Epidermal melanocyte (primary cell): ENCODE results near the gene SMIM10L1.

Experiments
- DNase-seq: peaks from one replicate; pipeline ENCODE4 v3.0.0; 2011; ENCODE audit warnings: low spot score; ENCODE audit not compliant: insufficient read length

SMIM10L1 gene

DNA sequence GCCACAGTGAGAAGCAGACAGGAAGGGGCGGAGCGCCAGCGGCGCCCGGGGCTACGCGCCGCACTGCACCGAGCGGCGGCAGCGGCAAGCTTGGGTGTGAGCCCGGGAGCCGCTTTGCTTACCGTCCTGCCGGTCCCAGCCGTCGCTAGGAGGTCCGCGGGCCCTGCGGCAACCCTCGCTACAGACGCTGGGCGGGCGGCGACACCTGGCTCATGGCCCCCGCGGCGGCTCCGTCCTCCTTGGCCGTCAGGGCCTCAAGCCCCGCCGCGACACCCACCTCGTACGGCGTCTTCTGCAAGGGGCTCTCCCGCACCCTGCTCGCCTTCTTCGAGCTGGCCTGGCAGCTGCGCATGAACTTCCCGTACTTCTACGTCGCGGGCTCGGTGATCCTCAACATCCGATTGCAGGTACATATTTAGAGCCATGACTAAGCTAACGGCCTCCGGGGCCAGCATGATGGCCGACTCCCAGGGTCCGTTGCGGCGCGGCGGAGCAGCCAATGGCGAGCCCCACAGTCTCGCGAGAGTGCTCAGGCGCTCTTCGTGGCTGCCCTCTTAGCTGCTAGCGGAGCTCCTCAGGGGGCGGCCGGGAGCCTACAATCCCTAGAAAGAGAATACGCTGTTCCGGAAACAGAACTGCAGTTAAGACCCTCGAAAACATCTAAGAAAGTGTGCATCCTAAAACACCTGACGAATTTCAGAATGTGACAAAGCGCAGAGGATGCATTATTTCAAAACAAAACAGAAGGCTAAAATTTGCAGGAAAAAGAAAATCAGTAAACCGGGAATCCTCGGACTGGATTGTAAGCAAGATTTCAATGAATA, at the start of gene SMIM10L1:
SMIM10L1 (plus strand) TSS at position 50 of the 824 bp plus-strand sequence; CDS start at position 213, 163 bp downstream.
- peak; percentile 78 for DNase-seq

DNA sequence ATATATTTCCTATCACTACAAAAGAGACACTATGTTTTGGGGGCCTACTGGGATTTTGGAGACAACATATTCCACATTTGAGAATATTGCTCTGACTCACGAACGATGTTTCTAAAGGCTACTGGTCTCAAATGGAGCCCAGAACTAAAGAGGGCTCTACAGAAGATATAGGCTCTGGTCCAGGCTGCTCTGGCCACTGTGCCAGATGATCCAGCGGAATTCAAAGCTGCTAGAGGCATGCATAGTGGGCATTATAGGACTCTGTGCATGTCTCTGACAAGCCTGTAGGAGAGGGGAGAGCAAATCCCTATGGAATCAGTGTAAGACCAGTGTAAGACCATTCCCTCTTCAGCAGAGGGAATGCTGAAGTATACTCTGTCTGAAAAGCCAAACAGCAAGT, 40.6 kb upstream of the SMIM10L1 start:
- DNase-seq, result no peak

DNA sequence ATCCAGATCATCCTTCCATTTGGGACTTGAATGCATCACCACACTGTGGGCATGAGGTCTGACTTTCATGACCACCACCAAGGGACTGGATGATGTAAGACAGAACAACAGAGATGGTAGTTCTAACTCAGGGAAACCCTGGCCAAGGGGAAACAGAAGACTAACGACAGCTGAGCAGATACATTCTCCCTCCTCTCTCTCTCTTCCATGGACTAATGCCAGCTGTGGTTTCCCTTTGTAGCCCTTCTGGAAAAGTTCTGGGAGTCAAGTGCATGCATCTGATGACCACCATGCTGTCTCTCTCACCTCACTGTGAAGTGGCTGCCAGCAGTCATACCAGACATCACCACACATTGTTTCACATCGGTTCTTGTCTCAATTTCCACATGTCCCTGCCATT, 40.0 kb upstream of the SMIM10L1 start:
- DNase-seq, result no peak

DNA sequence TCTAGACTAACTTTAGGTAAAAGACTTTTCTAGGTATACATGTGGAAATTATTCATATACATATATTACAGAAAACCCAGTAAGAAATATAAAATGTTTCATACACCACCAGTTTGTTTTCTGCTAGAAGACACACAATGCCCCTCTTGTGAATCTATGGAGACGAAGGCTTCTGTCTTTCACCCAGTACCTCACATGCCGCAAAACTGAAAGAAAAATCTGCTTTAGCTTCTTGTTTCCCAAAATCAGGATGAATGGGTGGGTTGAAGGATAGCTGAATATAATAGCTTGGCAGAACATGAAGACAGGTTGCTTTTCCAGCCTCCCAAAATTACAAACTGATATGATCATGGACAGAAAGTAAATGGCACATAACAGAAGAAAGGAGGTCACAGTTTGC, 37.8 kb upstream of the SMIM10L1 start:
- no peak for DNase-seq

DNA sequence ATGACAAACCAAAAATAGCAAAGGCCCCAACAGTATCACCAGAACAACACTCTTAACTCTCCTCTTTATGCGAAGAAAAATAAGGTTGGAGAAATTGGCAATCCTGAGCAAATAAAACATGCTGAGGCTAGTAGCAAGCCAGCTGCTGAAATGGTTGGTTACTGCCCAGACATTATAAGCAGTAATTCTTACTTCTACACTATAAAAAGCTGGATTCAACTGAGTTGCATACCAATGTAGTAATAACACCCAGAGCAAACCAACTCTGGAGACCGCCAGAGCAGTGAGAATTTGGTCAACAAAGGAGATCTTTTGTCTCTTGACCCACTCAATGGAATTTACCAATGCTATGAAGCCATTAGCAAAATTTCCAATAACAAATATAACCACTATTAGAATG, 37.2 kb upstream of the SMIM10L1 start:
- DNase-seq, result no peak

DNA sequence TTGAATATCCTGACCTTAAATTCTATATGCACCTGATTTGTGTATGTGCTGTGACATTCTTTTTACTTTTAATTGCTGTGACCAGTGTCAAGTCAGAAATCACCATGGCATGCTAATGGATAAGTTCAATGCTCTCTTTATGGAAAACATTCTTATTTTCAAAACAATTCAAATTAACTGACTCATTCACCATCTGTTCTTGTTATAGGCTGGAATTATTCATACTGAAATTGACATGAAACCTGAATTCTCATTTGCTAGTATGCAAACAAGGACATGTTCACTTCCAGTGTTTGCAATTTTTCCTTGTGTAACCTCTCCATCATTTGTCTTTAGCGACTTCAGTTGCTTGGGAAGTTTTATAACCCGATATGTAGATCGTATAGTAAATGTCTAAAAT, 36.7 kb upstream of the SMIM10L1 start, which contains the start of gene TAS2R30:
TAS2R30 (minus strand) TSS at position 340 of the 400 bp plus-strand sequence. CDS start 400 bp downstream, outside the sequence.
- no peak for DNase-seq

DNA sequence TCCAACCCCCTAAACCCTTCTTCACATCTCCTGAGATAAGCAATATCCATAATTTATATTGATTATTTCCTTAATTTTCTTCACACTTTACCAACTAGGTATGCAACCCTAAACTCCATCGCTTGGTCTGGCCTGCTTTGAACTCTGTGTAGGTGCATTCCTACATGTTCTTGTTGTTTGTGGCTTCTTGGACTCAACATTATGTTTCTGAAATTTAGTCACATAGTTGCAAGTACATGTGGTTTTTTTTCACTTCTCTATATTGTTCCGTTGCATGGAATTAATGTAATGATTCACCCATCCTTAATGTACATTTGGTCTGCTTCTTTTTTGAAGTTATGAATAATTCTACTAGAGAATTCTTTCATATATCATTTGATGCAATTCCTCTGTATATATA, 34.9 kb upstream of the SMIM10L1 start:
- no peak for DNase-seq

DNA sequence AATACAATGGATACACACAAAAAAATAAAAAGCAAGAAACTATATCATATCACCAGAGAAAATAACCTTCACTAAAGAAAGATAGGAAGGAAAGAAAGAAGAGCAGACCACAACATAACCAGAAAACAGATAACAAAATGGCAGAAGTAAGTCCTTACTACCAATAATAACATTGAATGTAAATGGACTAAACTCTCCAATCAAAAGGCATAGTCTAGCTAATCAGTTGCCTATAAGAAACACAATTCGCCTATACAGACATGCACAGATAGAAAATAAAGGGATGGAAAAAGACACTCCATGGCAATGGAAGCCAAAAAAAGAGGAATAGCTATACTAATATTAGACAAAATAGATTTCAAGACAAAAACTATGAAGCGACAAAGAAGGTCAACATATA, 27.6 kb upstream of the SMIM10L1 start:
- DNase-seq, result no peak

DNA sequence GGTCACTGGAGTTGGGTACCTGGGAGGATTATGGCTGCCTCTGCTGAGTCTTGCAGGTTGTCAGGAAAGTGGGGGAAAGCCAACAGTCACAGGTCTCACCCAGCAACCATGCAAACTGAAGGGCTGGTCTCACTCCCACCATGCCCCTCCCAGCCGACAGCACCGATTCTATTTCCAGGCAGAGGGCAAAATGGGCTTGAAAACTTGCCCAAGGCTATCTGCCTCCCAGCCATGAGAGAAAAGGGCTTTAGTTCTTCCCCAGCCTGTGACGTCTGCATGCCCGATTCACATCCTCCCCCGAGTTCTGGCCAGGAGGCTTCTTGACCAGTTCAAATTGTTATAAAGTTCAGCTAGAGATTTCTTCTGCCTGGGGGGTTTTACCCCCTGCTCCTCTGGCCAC, 26.7 kb upstream of the SMIM10L1 start:
- DNase-seq, result no peak

DNA sequence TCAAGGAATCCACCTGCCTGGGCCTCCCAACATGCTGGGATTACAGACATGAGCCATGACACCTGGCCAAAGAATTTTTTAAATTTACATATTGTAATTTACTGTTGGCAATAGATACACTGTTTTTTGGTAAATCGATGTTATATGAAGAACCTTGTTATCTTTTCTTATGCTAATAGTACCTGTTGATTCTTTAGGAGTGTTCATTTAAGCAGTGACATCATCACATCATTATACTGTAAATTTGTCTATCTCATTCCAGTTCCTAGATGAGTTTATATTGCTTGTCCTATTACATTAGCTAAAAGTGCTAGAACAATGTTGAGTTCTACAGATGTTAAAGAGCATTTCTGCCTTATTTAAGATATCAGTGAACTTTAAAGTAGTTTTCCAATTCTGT, 23.6 kb upstream of the SMIM10L1 start:
- DNase-seq, result no peak

DNA sequence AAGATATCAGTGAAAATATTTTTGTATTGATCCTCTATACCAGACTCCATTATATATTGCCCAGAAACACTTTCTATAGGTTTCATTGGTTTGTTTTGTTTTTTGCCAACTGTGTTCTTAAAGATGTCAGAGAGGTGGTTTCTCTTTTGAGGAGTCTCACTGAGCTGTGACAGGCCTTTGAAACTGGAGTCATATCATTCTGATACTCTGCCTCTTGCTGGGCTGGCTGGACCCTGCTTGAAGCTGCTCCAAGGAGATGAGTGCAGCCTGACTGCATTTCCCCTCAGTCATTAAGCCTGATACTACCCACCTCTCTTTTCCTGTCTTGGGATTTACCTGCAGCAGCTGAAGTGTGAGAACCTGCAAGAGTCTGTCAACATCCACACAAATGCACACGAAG, 20.2 kb upstream of the SMIM10L1 start:
- no peak for DNase-seq

DNA sequence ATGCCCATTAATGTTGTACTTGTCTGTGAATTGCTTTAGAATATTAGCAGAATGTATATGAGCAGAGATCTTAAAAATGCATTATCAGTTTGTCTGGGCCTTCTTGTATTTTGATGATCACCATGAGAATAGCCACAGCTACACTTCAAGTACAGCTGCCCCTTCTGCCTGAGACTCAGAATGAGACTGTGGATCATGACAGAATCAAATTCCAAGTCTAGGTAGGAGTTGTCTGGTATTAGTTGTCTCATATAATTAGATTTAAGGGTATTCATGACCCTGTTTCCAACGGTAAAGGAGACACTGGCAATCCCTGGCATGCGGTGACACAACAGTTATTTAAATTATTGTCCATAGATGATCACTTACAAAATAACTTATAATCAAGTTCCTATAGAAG, 18.3 kb upstream of the SMIM10L1 start:
- no peak for DNase-seq

DNA sequence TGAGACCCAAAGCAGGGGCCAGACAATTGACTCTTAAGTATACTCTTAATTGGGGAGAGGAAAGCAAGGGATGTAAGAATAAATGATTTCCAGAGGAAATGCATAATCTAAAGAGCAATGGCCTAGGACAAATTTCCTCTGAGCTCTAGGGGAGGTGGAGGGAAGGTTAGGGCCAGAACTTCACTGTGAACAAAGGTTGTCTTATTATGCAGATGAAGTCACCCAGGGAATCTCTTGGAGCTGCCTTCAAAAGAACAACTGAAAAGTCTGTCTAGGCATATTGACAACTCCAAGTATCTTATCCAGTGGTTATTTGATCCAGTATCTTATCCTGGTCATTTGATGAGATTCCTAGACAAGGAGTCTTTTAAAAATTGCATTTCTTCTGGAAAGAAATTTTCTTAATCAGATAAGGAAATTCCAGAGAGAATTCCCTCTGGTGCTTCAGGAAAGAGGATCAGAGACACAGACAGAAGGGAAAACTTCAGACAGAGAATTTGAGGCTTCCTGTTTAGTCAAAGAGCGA, 16.5 kb upstream of the SMIM10L1 start:
- DNase-seq, result no peak

DNA sequence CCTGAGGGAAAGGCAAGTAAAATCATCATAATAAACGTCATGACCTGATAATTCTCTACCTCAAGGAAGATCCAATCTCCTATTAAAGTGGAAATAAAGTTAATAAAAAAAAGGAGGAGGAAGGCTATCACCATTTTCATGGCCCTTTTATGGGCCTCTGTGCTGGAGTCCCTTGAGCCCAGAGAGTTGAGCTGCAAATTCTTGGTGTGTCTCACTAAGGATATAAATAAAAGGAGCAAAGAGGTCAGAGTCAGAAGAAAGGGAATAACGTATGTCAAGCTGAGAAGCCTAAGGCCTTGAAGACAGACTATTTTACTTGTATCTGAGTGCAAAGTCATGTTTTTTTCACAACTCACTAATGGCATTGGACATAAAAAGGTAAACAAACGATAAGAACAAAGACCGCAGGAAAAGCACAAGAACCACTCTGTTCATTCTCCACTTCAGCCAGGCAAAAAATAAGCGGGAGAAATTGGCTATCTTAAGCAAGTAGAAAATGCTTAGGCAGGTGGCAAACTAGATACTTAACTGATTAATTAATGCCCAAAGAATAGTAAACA, 12.0 kb upstream of the SMIM10L1 start:
- no peak for DNase-seq

DNA sequence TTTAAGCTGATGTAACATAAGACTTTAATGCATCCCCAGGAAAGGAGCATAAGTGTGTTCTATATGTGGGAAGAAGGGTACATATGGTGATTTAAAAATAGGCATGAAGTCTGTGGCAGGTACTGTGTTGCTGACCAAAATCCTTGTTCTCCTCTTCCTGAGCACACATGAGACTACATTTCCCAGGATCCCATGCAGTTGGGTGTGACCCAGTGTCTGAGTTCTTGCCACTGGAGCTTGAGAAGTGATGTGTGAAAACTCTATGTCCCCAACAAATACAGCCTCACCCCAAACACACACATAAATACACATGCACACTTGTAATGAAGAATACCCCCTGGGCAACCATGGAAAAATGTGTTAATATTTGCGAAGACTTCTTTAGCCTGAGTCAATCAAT, 8.5 kb upstream of the SMIM10L1 start:
- DNase-seq, result no peak

DNA sequence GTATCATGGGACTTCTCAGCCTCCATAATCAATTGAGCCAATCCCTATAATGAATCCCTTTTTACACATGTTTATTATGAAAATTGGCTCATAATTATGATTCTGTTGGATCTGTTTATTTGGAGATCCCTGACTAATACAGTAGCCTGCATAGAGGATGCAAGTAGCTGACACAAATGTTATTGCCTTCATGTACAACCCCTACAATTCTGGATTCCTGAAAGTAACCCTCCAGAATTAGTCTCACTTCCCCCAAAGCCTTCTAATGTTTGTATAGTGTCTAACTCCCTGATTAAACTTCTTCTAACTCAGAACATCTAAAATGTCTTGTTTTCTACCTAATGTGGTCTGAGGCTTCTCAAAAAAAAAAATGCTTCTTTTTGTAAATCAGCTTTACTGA, 6.6 kb upstream of the SMIM10L1 start:
- DNase-seq, result no peak

DNA sequence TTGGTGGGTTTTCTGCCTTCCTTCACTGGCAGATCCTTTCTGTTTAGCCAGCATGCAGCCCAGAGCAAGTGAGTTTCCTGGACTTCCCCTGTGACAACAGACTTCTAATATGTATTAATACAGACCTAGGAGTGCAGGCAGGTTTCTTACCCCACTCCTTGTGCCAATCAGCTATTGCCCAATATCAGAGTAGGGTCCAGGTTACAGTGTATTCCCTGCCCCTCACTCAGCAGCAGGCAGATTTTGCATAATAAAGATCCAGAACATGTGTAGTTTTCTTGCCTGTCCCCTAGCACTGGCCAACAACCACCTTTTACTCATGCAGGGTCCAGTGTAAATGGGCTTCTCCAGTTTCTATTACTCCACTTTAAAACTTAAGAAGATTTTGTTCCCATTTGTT, 4.7 kb upstream of the SMIM10L1 start:
- DNase-seq, result no peak

DNA sequence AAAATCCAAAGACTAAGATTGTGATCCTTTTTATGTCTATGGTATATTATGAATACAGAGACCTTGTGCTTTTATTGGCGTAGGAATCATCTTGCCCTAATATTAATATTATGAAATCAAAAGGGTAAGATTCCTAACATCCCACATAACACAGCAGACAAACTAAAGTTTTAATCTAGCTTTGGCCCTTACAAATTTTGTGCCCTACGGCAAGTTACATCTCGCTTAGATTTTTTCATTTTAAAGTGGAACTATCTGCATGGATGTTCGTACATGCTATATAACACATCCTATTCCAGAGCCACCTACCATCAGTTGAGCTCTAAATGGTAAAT, 217 bp upstream of the SMIM10L1 start:
- no peak for DNase-seq

DNA sequence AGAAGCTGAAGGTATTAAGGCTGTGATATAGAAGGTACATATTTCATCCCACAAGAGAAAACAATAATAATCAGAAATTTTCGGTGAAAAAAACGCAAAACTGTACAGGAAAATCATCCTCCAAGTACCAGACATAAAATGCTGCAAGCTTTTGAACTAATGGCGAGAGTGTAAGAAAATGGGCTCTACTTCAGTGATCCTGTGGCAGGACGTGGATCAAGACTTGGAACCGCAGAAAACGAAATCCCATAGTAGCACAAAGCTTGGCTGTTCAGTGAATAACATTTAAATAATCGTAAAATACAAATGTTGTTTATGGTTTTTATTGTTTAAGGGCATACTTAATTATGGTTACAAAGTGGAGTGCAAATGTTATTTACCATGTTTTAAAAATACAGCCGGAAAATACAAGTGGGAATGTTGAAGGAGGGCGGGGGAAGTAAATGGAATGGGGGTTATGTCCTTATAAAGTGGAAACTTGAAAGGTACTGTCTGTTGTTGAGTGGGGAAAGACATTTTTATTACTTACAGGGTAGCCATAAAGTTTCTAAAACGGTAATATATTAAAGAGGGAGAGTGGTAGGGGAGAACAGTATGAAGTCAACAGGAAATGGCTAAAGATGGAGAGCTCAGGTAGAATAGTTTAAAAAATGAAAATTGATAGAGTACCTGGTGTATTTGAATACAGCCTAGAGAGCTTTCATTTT, 1.1 kb downstream of the SMIM10L1 start:
- no peak for DNase-seq

DNA sequence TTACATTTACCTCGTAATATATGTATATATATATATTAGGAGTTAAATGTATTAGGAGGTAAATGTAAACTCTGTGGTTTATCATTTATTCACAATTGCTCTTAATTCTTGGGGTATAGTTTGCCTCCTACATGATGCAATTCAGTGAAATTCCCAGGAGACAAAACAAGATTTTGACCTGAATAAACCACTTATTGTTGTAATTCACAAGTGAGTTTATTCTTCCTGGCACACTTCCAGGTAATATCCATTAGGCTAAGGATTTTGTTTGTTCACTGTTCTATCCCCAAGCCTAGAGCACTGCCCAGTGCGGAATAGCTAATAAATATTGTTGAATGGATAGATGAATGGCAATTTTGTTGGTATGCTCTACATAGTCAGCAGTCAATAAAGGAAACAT, 3.0 kb downstream of the SMIM10L1 start:
- no peak for DNase-seq

DNA sequence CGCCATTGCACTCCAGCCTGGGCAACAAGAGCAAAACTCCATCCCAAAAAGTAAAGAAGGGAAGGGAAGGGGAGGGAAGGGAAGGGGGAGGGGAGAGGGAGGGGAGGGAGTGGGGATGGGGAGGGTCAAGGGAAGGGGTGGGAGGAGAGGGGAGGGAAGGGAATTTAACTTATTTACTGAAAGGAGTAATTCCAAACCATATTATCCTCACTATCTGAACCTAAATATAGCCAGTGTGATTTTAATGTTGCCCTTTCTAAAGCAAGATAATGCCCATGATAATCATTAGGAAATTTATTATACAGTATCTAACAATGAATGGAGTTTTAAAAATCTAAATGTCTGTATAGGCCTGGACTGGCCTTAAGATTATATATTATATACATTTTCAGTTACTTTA, 7.3 kb downstream of the SMIM10L1 start:
- no peak for DNase-seq

DNA sequence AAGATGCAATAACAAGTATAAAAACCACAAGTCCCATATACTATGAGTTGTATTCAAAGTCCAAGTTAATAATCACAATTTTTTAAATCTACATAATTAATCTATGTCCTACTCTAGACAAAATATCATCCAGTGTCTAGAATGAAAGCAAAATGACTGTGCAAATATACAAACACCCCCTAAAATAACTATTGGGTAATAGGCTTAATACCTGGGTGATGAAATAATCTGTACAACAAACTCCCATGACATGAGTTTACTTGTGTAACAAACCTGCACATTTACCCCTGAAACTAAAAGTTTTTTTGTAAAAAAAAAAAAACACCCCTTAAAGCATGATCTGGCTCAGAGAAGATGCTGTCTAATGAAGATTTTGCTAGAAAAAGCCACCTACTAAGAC, 11.5 kb downstream of the SMIM10L1 start:
- no peak for DNase-seq
